Cardiac fibroblast (primary cell): ENCODE measurements around the gene ALLC.

ENCODE experiments used
- DNase-seq, 2 donors: peaks; one replicate each; pipeline versions ENCODE4 v3.0.0 to v3.0.0-alpha.2; 2010; ENCODE audit warnings: low read depth in 2 of 2
- H3K4me3 ChIP-seq, 2 donors: replicated peaks in 1 of 2; 1 replicate in 1 of 2; 2 replicates in 1 of 2; pipeline ENCODE4 v1.5.1; 2011; ENCODE audit warnings: low read depth in 2 of 2, low read length in 2 of 2, mild to moderate bottlenecking in 2 of 2, moderate library complexity in 1 of 2
- TF ChIP-seq, protein P1 (sequence below): IDR thresholded peaks from one replicate; pipeline ENCODE4 v1.5.1; 2011; ENCODE audit warnings: low read depth, mild to moderate bottlenecking, low read length, inconsistent platforms

The ALLC gene

GRCh38 chr2:3708576-3708975, 50.6 kb downstream of the ALLC start:
- DNase-seq: no peak
- H3K4me3 ChIP-seq: no peak overlapping the region
- TF ChIP-seq, protein P1, sequence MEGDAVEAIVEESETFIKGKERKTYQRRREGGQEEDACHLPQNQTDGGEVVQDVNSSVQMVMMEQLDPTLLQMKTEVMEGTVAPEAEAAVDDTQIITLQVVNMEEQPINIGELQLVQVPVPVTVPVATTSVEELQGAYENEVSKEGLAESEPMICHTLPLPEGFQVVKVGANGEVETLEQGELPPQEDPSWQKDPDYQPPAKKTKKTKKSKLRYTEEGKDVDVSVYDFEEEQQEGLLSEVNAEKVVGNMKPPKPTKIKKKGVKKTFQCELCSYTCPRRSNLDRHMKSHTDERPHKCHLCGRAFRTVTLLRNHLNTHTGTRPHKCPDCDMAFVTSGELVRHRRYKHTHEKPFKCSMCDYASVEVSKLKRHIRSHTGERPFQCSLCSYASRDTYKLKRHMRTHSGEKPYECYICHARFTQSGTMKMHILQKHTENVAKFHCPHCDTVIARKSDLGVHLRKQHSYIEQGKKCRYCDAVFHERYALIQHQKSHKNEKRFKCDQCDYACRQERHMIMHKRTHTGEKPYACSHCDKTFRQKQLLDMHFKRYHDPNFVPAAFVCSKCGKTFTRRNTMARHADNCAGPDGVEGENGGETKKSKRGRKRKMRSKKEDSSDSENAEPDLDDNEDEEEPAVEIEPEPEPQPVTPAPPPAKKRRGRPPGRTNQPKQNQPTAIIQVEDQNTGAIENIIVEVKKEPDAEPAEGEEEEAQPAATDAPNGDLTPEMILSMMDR: no peak

DNA sequence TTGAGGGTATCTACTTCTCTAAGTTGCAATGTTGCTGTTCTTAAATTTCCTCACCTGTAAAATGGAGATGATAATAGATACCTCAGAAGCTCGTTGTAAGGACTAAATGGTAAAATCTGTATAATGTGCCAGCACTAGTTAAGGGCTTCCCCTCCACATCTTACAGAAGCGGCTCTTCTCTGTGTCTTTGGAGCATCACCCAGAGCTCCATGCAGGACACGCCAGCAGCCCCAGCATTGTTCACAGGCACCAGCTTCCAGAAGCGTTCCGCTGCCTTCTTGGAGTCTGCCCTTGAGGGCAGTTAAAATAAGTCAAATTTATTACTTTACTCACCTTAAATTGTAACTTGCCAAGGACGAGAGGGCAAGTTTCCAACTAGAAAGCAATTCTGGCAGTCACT, 51.2 kb downstream of the ALLC start:
- no peak for DNase-seq
- TF ChIP-seq, protein P1: no peak
- H3K4me3 ChIP-seq: no peak overlapping the region

DNA sequence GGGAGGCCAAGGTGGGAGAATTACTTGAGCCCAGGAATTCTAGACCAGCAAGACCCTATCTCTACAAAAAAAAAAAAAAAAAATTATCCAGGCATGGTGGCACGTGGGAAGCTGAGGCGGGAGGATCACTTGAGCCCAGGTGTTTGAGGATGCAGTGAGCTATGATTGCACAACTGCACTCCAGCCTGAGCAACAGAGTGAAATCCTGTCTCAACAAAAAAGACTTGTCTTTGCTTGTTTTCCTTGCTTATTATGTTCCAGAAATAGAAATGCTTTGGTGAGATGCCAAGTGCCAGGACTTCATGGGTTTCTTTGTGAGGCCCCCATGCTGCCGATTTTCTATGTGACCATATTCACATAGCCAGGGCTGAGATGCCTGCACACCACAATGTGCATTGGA, 54.4 kb downstream of the ALLC start:
- DNase-seq: no peak
- TF ChIP-seq, protein P1: no peak
- H3K4me3 ChIP-seq: no peak overlapping the region

DNA sequence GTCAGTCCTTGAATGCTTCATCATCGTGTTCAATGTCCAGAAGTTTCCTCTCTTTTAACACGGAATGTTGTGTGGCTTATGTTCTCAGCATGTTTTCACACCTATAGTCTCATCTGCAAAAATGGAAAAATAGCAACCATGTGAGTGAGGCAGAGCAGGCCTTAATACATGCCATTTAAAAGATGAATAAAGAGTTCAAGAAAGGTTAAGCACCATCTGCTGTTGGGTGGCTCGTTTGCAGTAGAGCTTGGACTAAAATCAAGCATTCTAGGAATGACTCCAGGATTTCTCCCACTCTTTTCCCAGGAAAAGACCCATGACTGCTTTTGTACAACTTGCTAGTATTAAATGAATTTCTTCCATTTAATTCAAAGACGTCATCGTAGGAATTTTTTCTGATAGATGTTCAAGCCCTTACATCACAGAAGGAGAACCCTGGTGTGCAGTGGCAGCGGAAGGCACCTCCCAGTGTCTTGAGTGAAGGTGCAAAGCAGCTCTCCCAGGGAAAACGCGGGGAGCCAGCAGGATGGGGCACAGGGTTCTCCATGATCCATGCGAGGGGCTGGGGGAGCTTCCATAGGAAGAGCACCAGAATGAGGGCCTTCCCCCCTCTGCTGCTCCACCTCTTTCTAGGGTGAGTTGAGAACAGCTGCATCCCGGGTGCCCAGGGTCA, 55.0 kb downstream of the ALLC start:
- DNase-seq: no peak
- H3K4me3 ChIP-seq: no peak overlapping the region
- TF ChIP-seq, protein P1: no peak

DNA sequence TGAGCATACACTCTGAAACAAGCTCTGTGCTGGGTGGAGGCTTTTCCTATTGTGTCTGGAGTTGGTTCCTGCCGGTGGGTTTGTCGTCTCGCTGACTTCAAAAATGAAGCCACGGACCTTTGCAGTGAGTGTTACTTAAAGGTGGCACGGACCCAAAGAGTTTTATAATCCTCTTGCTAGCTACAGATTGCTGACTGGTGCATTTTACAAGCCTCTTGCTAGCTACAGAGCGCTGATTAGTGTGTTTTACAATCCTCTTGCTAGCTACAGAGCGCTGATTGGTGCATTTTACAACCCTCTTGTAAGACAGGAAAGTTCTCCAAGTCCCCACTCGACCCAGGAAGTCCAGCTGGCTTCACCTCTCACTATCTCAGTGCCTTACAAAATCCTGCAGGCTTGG, 60.7 kb downstream of the ALLC start:
- TF ChIP-seq, protein P1: no peak
- DNase-seq: no peak
- no peak overlapping the region for H3K4me3 ChIP-seq

- DNase-seq: no peak
- TF ChIP-seq, protein P1: no peak
Observed at GRCh38 chr2:3725002-3725401, 67.0 kb downstream of the ALLC start.

GRCh38 chr2:3725458-3726250, 67.7 kb downstream of the ALLC start:
- H3K4me3 ChIP-seq: no peak overlapping the region
- TF ChIP-seq, protein P1: no peak
- no peak for DNase-seq

More at GRCh38 chr2:3725002-3725401, 67.0 kb downstream of the ALLC start:
- H3K4me3 ChIP-seq: no peak overlapping the region
